K562 (cell line): ENCODE results near the gene S100P. TPM values are rescaled to one million over a fixed set of nuclear protein-coding genes. Genes with fewer than 3 reads are reported as not detected.
A peak's percentile ranks its signal among the peaks of the same experiment; 100 is the strongest.

Experiments
- ATAC-seq: fragments of 200-7000 bp; cut with Tn5 transposase; 3 replicates; pipeline ENCODE4 v1.9.1; 2020; ENCODE audit warnings: moderate library complexity
- BruUV-seq: library from RNA; stranded (reverse); fragments of 400-500 nt; replicated peaks from 2 replicates; lab custom pipeline; 2021; lab: Mats Ljungman, UMichigan
- CTCF ChIA-PET: fragments of 300-600 bp; formaldehyde crosslinking; extraction: SDS; loops from one replicate; lab custom pipeline; 2021; ENCODE audit warnings: low intra/inter-chr PET ratio; lab: Yijun Ruan, JAX
- POLR2A ChIA-PET: fragments of 300-600, 350-650 bp; sonication (Branson Sonifier 250); formaldehyde crosslinking; extraction: SDS; loops from one replicate; lab custom pipeline; 2021; ENCODE audit warnings: antibody characterized with exemption, inconsistent platforms; lab: Yijun Ruan, JAX
- DNase-seq, 4 experiments: peaks; one replicate each; pipeline versions ENCODE4 v3.0.0 to v3.0.0-alpha.2; 2011 to 2018; ENCODE audit warnings: low spot score in 3 of 4, mixed read lengths in 3 of 4; ENCODE audit errors: extremely low read depth in 1 of 4
- FAIRE-seq: peaks from 2 replicates; lab custom pipeline; 2011; peaks lifted over from hg19 to GRCh38; lab: Jason Lieb, UNC
- H2AFZ ChIP-seq: 2 replicates; pipeline ENCODE4 v1.6.0; 2011; ENCODE audit warnings: low read depth, low read length, control low read depth, inconsistent platforms
- H3K27ac ChIP-seq: fragments of 200-600 bp; 3 replicates; pipeline ENCODE4 v1.8.0; 2011; ENCODE audit warnings: low read depth, mild to moderate bottlenecking, control low read depth, inconsistent platforms, low read length, moderate library complexity, mixed read lengths; ENCODE audit errors: extremely low read depth
- H3K27me3 ChIP-seq, 2 experiments: fragments of 300-600 bp in 1 of 2; 2 replicates in 1 of 2; 3 replicates in 1 of 2; pipeline versions ENCODE4 v1.6.0 to v1.8.0; 2011; ENCODE audit warnings: inconsistent platforms in 2 of 2, low read length in 2 of 2, mild to moderate bottlenecking in 1 of 2, mixed read lengths in 1 of 2, moderate library complexity in 1 of 2; ENCODE audit not compliant: control insufficient read depth in 2 of 2, insufficient read depth in 2 of 2
- H3K36me3 ChIP-seq: fragments of 300-600 bp; 3 replicates; pipeline ENCODE4 v1.8.0; 2011; ENCODE audit warnings: mild to moderate bottlenecking, low read length, inconsistent platforms; ENCODE audit not compliant: control insufficient read depth, insufficient read depth
- H3K4me1 ChIP-seq, 2 experiments: fragments of 200-600 bp in 1 of 2; replicated peaks in 1 of 2; 2 replicates in 1 of 2; 3 replicates in 1 of 2; pipeline versions ENCODE4 v1.5.1 to v1.8.0; 2011; ENCODE audit warnings: inconsistent platforms in 2 of 2, low read length in 2 of 2, mild to moderate bottlenecking in 1 of 2, mixed read lengths in 1 of 2, moderate library complexity in 1 of 2; ENCODE audit not compliant: control insufficient read depth in 2 of 2, insufficient read depth in 2 of 2
- H3K4me2 ChIP-seq: 2 replicates; pipeline ENCODE4 v1.6.1; 2011; ENCODE audit warnings: low read length, control low read depth, inconsistent platforms, mixed read lengths; ENCODE audit not compliant: insufficient read depth
- H3K4me3 ChIP-seq: fragments of 200-600 bp; sonication (generic), shearing (Covaris generic); 2 replicates; pipeline ENCODE4 v1.5.1; 2016; ENCODE audit warnings: control low read depth, inconsistent platforms
- H3K79me2 ChIP-seq: fragments of 200-600 bp; 3 replicates; pipeline ENCODE4 v1.8.0; 2011; ENCODE audit warnings: low read length, inconsistent platforms; ENCODE audit not compliant: control insufficient read depth, insufficient read depth
- H3K9ac ChIP-seq, 2 experiments: 2 replicates each; pipeline versions ENCODE4 v1.6.0 to v1.6.1; 2011; ENCODE audit warnings: low read depth in 2 of 2, low read length in 2 of 2, control low read depth in 1 of 2, inconsistent platforms in 1 of 2, mild to moderate bottlenecking in 1 of 2, mixed read lengths in 1 of 2; ENCODE audit not compliant: insufficient read depth in 1 of 2
- H3K9me1 ChIP-seq: one replicate; pipeline ENCODE4 v1.6.0; 2011; ENCODE audit warnings: inconsistent platforms, mild to moderate bottlenecking, low read length, moderate library complexity; ENCODE audit not compliant: control insufficient read depth, insufficient read depth
- H3K9me3 ChIP-seq: replicated peaks from 2 replicates; pipeline ENCODE4 v1.5.1; 2011; ENCODE audit warnings: low read depth, low read length, inconsistent platforms; ENCODE audit not compliant: control insufficient read depth, insufficient read depth
- H4K20me1 ChIP-seq: replicated peaks from 2 replicates; pipeline ENCODE4 v1.6.1; 2011; ENCODE audit warnings: low read length, inconsistent platforms, mixed read lengths; ENCODE audit not compliant: control insufficient read depth, insufficient read depth
- CEBPB ChIP-seq: fragments of 450-650 bp; IDR thresholded peaks from 2 replicates; pipeline ENCODE4 v1.6.1; 2016; ENCODE audit warnings: missing genetic modification characterization, missing compliant biosample characterization
- UBTF ChIP-seq, 2 experiments: IDR thresholded peaks; 2 replicates each; pipeline ENCODE4 v1.6.1; 2012; ENCODE audit warnings: improper control_type of control experiment in 2 of 2, low read depth in 2 of 2, low read length in 2 of 2, borderline replicate concordance in 1 of 2
- whole genome bisulfite sequencing: fragments of 100-300 bp; shearing (Covaris generic); methylation state at CpG from one replicate; pipeline ENCODE4 v1.1.6; 2016; ENCODE audit warnings: low coverage, mixed read lengths; ENCODE audit not compliant: insufficient coverage; ENCODE audit errors: missing lambda C conversion rate; 5-methylcytosine and 5-hydroxymethylcytosine counted together
- in situ Hi-C: fragments of 300-500 bp; cut with MboI; formaldehyde crosslinking; loops from 4 replicates; pipeline ENCODE4 v1.15.0; 2018; ENCODE audit warnings: inconsistent platforms, mixed read lengths
- intact Hi-C: fragments of 100-400 bp; cut with micrococcal nuclease; formaldehyde crosslinking; loops from 2 replicates; pipeline ENCODE4 v1.14.2; 2022
- polyA plus RNA-seq, 8 experiments: library from polyadenylated mRNA; depleted of rRNA in 4 of 8; stranded (reverse) in 5 of 8; unstranded in 3 of 8; fragments of >200 nt; fragmentation: Nextera tagmentation in 2 of 8; fragmentation: Illumina TruSeq in 1 of 8; extraction: Ambion mirVana in 2 of 8; extraction: Trizol in 1 of 8; gene quantifications; 2 replicates each; pipeline versions ENCODE4 v1.2.1 to v1.2.3, GENCODE V29; 2011 to 2014; ENCODE audit warnings: inconsistent platforms in 1 of 8, missing spikeins in 1 of 8
- total RNA-seq, 7 experiments: library from RNA; depleted of rRNA in 6 of 7; stranded (reverse); fragments of >200 nt in 6 of 7; fragmentation: Illumina TruSeq in 2 of 7; extraction: Trizol in 2 of 7; gene quantifications; 2 replicates each; pipeline versions ENCODE4 v1.2.1 to v1.2.3, GENCODE V29; 2011 to 2021; ENCODE audit warnings: low replicate concordance in 1 of 7

The S100P gene
- total and polyA plus RNA-seq, 9 of the 15 experiments (the other 6 are each of a cell fraction or from before 2014, with no cell fraction given) = 4.1 to 23.8 (median 7.5) TPM

- no peak overlapping the region for H3K9ac ChIP-seq
- no peak for ATAC-seq
- peaks cover 64% of the 10 kb centered on the region for H3K79me2 ChIP-seq
- H3K9me1 ChIP-seq = no peaks in the 10 kb centered on the region
- FAIRE-seq = no peak
- no peaks in the 10 kb centered on the region for H3K27me3 ChIP-seq
- in situ Hi-C loops (no loop called here), intact Hi-C loops (loop anchor here (5.0 kb wide), 1 partner anchor 64 kb away; the partner anchor contains the start of gene MRFAP1)
- H3K36me3 ChIP-seq = peaks cover 51% of the 10 kb centered on the region
- DNase-seq = no peak
- BruUV-seq = no TSS peak
- peaks cover 3 to 25% of the 10 kb centered on the region in 2 experiments; a peak in 4 of 5 replicates for H3K4me1 ChIP-seq
- H3K4me3 ChIP-seq = no peak overlapping the region
- H4K20me1 ChIP-seq = 0 out of 2 replicates have a peak, but pooled peaks cover 5% of the 10 kb centered on the region
- no peaks in the 10 kb centered on the region for H3K9me3 ChIP-seq
- ChIA-PET POLR2A (interaction anchor here (0.5 to 1.2 kb wide), 2 partner anchors 15 to 250 kb away, joined by 4 read pairs; no protein-coding TSS in a partner anchor), CTCF (no interaction called here)
- H2AFZ ChIP-seq = no peak overlapping the region
- no peak overlapping the region for H3K27ac ChIP-seq
- H3K4me2 ChIP-seq = no peak overlapping the region
- no peak for TF ChIP-seq UBTF (IDR thresholded peaks at IDR 0.05; ENCODE audit: borderline replicate concordance in 1 of 2, low read depth in 2 of 2, low read length in 2 of 2)
- 0 out of 2 replicates have a peak, but pooled peaks have one; percentile 41 for TF ChIP-seq CEBPB
- 88% methylated on average over 5 of the region's 5 CpGs for WGBS
Measured at GRCh38 chr4:6706173-6706572, 12.5 kb downstream of the S100P start.
